Measurements from ENCODE around the gene EPM2AIP1. TPM values are rescaled to one million over a fixed set of nuclear protein-coding genes. Genes with fewer than 3 reads are reported as not detected.
A peak's percentile ranks its signal among the peaks of the same experiment; 100 is the strongest.
"Not testable (repeated sequence)": the region's sequence is repeated elsewhere in the genome, so short reads cannot be mapped to it uniquely, and the experiment has no call there.

The EPM2AIP1 gene
- 18.8 TPM for polyA plus RNA-seq (2012; ENCODE audit: missing spikeins)

- TF ChIP-seq POLR2AphosphoS5 (IDR thresholded peaks at IDR 0.05; ENCODE audit: low read depth, low read length) (peak; percentile 93), TAF1 (IDR thresholded peaks at IDR 0.05; ENCODE audit: borderline replicate concordance, low read depth, low read length) (0 out of 2 replicates have a peak, but pooled peaks have one; percentile 15), POLR2A (IDR thresholded peaks at IDR 0.05; ENCODE audit: low read depth, low read length) (peak; percentile 87)
- DNase-seq (ENCODE audit: insufficient read length) (peak; percentile 78), FAIRE-seq (no peak)
These were observed at the start of gene EPM2AIP1 for GRCh38 chr3:36992806-36993325. Gene EPM2AIP1 (minus strand): TSS chr3:36993131. CDS start chr3:36993077, 54 bp downstream.

- DNase-seq (ENCODE audit: insufficient read length); FAIRE-seq: not testable (repeated sequence)
These were observed 49.8 kb upstream of the EPM2AIP1 start for GRCh38 chr3:37042712-37043111.

GRCh38 chr3:37041546-37042195 is 48.7 kb upstream of the EPM2AIP1 start:
- no peak for TF ChIP-seq TAF1 (IDR thresholded peaks at IDR 0.05; ENCODE audit: borderline replicate concordance, low read depth, low read length)
- TF ChIP-seq POLR2AphosphoS5 (IDR thresholded peaks at IDR 0.05; ENCODE audit: low read depth, low read length): no peak
- peak; percentile 27 for FAIRE-seq
- no peak for DNase-seq (ENCODE audit: insufficient read length)

GRCh38 chr3:37040231-37040630 is 47.3 kb upstream of the EPM2AIP1 start:
- no peak for DNase-seq (ENCODE audit: insufficient read length)
- FAIRE-seq: no peak

GRCh38 chr3:37039161-37039846 is 46.4 kb upstream of the EPM2AIP1 start:
- DNase-seq (ENCODE audit: insufficient read length) (no peak), FAIRE-seq (no peak)
- no peak for TF ChIP-seq TAF1 (IDR thresholded peaks at IDR 0.05; ENCODE audit: borderline replicate concordance, low read depth, low read length)
- no peak for TF ChIP-seq POLR2A (IDR thresholded peaks at IDR 0.05; ENCODE audit: low read depth, low read length)
- TF ChIP-seq POLR2AphosphoS5 (IDR thresholded peaks at IDR 0.05; ENCODE audit: low read depth, low read length): no peak

More at GRCh38 chr3:37040231-37040630, 47.3 kb upstream of the EPM2AIP1 start:
- TF ChIP-seq POLR2AphosphoS5 (IDR thresholded peaks at IDR 0.05; ENCODE audit: low read depth, low read length): no peak
- no peak for TF ChIP-seq POLR2A (IDR thresholded peaks at IDR 0.05; ENCODE audit: low read depth, low read length)
- no peak for TF ChIP-seq TAF1 (IDR thresholded peaks at IDR 0.05; ENCODE audit: borderline replicate concordance, low read depth, low read length)

- TF ChIP-seq POLR2AphosphoS5 (IDR thresholded peaks at IDR 0.05; ENCODE audit: low read depth, low read length): no peak
- no peak for TF ChIP-seq TAF1 (IDR thresholded peaks at IDR 0.05; ENCODE audit: borderline replicate concordance, low read depth, low read length)
- TF ChIP-seq POLR2A (IDR thresholded peaks at IDR 0.05; ENCODE audit: low read depth, low read length): no peak
- no peak for DNase-seq (ENCODE audit: insufficient read length)
- FAIRE-seq: no peak
These were observed 44.4 kb upstream of the EPM2AIP1 start for GRCh38 chr3:37037352-37037751.

- no peak for DNase-seq (ENCODE audit: insufficient read length)
- TF ChIP-seq TAF1 (IDR thresholded peaks at IDR 0.05; ENCODE audit: borderline replicate concordance, low read depth, low read length): no peak
- TF ChIP-seq POLR2A (IDR thresholded peaks at IDR 0.05; ENCODE audit: low read depth, low read length): no peak
- no peak for TF ChIP-seq POLR2AphosphoS5 (IDR thresholded peaks at IDR 0.05; ENCODE audit: low read depth, low read length)
- no peak for FAIRE-seq
These were observed 40.0 kb upstream of the EPM2AIP1 start for GRCh38 chr3:37032961-37033360.

GRCh38 chr3:37031096-37031682 is 38.3 kb upstream of the EPM2AIP1 start:
- TF ChIP-seq TAF1 (IDR thresholded peaks at IDR 0.05; ENCODE audit: borderline replicate concordance, low read depth, low read length) (no peak), POLR2AphosphoS5 (IDR thresholded peaks at IDR 0.05; ENCODE audit: low read depth, low read length) (no peak), POLR2A (IDR thresholded peaks at IDR 0.05; ENCODE audit: low read depth, low read length) (no peak)
- FAIRE-seq (no peak), DNase-seq (ENCODE audit: insufficient read length) (no peak)

GRCh38 chr3:37030588-37030987 is 37.7 kb upstream of the EPM2AIP1 start:
- TF ChIP-seq POLR2A (IDR thresholded peaks at IDR 0.05; ENCODE audit: low read depth, low read length): no peak
- TF ChIP-seq POLR2AphosphoS5 (IDR thresholded peaks at IDR 0.05; ENCODE audit: low read depth, low read length): no peak
- TF ChIP-seq TAF1 (IDR thresholded peaks at IDR 0.05; ENCODE audit: borderline replicate concordance, low read depth, low read length): no peak
- FAIRE-seq: no peak

GRCh38 chr3:37029516-37030163 is 36.7 kb upstream of the EPM2AIP1 start:
- DNase-seq (ENCODE audit: insufficient read length) (no peak), FAIRE-seq (no peak)
- TF ChIP-seq POLR2AphosphoS5 (IDR thresholded peaks at IDR 0.05; ENCODE audit: low read depth, low read length) (no peak), POLR2A (IDR thresholded peaks at IDR 0.05; ENCODE audit: low read depth, low read length) (no peak), TAF1 (IDR thresholded peaks at IDR 0.05; ENCODE audit: borderline replicate concordance, low read depth, low read length) (no peak)

More at GRCh38 chr3:37030588-37030987, 37.7 kb upstream of the EPM2AIP1 start:
- DNase-seq (ENCODE audit: insufficient read length): no peak

- TF ChIP-seq POLR2A (IDR thresholded peaks at IDR 0.05; ENCODE audit: low read depth, low read length): no peak
- TF ChIP-seq TAF1 (IDR thresholded peaks at IDR 0.05; ENCODE audit: borderline replicate concordance, low read depth, low read length): no peak
- TF ChIP-seq POLR2AphosphoS5 (IDR thresholded peaks at IDR 0.05; ENCODE audit: low read depth, low read length): no peak
- no peak for FAIRE-seq
- no peak for DNase-seq (ENCODE audit: insufficient read length)
These were observed 36.2 kb upstream of the EPM2AIP1 start for GRCh38 chr3:37029111-37029510.
